Psoas muscle (tissue), 8 donors: ENCODE measurements around the gene CACNB2. TPM values are rescaled to one million over a fixed set of nuclear protein-coding genes. Genes with fewer than 3 reads are reported as not detected.

ENCODE experiments used
- ATAC-seq, 4 donors: fragments of 200-7000 bp; cut with Tn5 transposase; one replicate each; pipeline ENCODE4 v1.9.1; 2020; ENCODE audit warnings: moderate library complexity in 3 of 4, mild to moderate bottlenecking in 2 of 4
- DNase-seq, 2 donors: peaks; one replicate each; pipeline ENCODE4 v3.0.0-alpha.2; 2020
- H3K27ac ChIP-seq: fragments of 200-600 bp; one replicate; pipeline ENCODE4 v1.8.0; 2022
- H3K27me3 ChIP-seq, 3 donors: fragments of 200-600 bp in 1 of 3; one replicate each; pipeline versions ENCODE4 v1.6.1 to v1.8.0; 2013 to 2022; ENCODE audit warnings: low read length in 2 of 3, mild to moderate bottlenecking in 2 of 3, moderate library complexity in 1 of 3; ENCODE audit not compliant: insufficient read depth in 3 of 3
- H3K36me3 ChIP-seq, 2 donors: fragments of 200-600 bp in 1 of 2; one replicate each; pipeline versions ENCODE4 v1.6.1 to v1.8.0; 2013 to 2022; ENCODE audit warnings: low read depth in 1 of 2, mild to moderate bottlenecking in 1 of 2, moderate library complexity in 1 of 2; ENCODE audit not compliant: insufficient read depth in 1 of 2
- H3K4me1 ChIP-seq: fragments of 200-600 bp; one replicate; pipeline ENCODE4 v1.8.0; 2022
- H3K4me3 ChIP-seq: fragments of 200-600 bp; one replicate; pipeline ENCODE4 v1.8.0; 2022; ENCODE audit warnings: mild to moderate bottlenecking
- H3K9me3 ChIP-seq: fragments of 200-600 bp; one replicate; pipeline ENCODE4 v1.8.0; 2022
- CTCF ChIP-seq: fragments of 200-600 bp; IDR thresholded peaks from one replicate; pipeline ENCODE4 v1.8.0; 2022; ENCODE audit warnings: antibody characterized with exemption
- WGBS, 3 donors: extraction: QIAGEN DNeasy Blood & Tissue Kit; methylation state at CpG; one replicate each; pipeline versions ENCODE4 v1.1.6 to v1.1.7; 2013; 5-methylcytosine and 5-hydroxymethylcytosine counted together
- intact Hi-C, 2 donors: fragments of 100-400 bp; cut with DNase I; formaldehyde crosslinking; loops; one replicate each; pipeline versions ENCODE4 v1.11.0 to v1.14.2; 2022
- polyA plus RNA-seq, 3 donors: library from polyadenylated mRNA; stranded (reverse); fragments of 200-250 nt; gene quantifications; one replicate each; pipeline ENCODE4 v1.2.3, GENCODE V29; 2013
- total RNA-seq, 4 donors: library from RNA; stranded (reverse); fragmentation: NEBNext Ultra II Directional in 2 of 4; extraction: Animal tissue kit (Norgen Biotek cat#: 25700) in 2 of 4; gene quantifications; one replicate each; pipeline versions ENCODE4 v1.2.1 to v1.2.4, GENCODE V29; 2021 to 2023
- donor health status: healthy with polysubstance abuse.
- donor health status: DM: no; HTN: no; CAD: no; lungs with moderate emphysema.
- donor health status: Bipolar disorder and iron deficiency.
- donor health status: healthy.
- donor health status: DM: yes; HTN: yes; CAD: no.
- donor health status: DM: no; HTN: no; CAD: no.
- donor health status: DM: no; HTN: no; CAD: no.
- donor health status: DM: yes; HTN: yes; CAD: no.

CACNB2 gene
- total and polyA plus RNA-seq, 7 donors = 0.20 to 0.71 (median 0.43) TPM

GRCh38 chr10:18539335-18539734, 399.1 kb downstream of the CACNB2 start:
- Histone ChIP-seq H3K4me3 (no peak overlapping the region), H3K36me3 (peaks cover 0 to 45% of the 10 kb centered on the region in 2 donors), H3K4me1 (no peaks in the 10 kb centered on the region), H3K9me3 (no peaks in the 10 kb centered on the region), H3K27ac (no peak overlapping the region), H3K27me3 (no peaks in the 10 kb centered on the region)
- ATAC-seq = no peak
- no peak for DNase-seq
- TF ChIP-seq CTCF = no peak
- intact Hi-C loops = no loop called here
- 89 to 94% (median 90%) methylated on average over 22 of the region's 22 CpGs for WGBS, 3 donors

DNA sequence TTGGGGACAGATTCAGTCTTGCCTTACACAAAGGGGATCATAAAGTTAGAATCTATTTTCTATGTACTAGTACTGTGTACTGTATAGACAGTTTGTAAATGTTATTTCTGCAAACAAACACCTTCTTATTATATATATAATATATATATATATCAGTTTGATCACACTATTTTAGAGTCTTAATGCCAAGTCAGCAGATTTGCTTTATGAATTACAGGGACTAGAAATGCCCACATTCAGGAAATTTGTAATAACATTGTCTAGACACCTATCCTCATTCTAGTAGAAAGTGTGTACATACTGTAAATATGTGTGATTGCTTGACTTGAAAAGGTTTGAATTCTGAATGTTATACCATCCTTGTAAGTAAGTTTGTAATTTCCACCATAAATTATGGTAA, 400.0 kb downstream of the CACNB2 start:
- no peak for TF ChIP-seq CTCF
- Histone ChIP-seq H3K36me3 (peaks cover 0 to 50% of the 10 kb centered on the region in 2 donors), H3K27me3 (no peaks in the 10 kb centered on the region), H3K27ac (no peak overlapping the region), H3K4me3 (no peak overlapping the region), H3K4me1 (no peaks in the 10 kb centered on the region), H3K9me3 (no peaks in the 10 kb centered on the region)
- intact Hi-C loops = no loop called here
- no peak for DNase-seq
- ATAC-seq = no peak

DNA sequence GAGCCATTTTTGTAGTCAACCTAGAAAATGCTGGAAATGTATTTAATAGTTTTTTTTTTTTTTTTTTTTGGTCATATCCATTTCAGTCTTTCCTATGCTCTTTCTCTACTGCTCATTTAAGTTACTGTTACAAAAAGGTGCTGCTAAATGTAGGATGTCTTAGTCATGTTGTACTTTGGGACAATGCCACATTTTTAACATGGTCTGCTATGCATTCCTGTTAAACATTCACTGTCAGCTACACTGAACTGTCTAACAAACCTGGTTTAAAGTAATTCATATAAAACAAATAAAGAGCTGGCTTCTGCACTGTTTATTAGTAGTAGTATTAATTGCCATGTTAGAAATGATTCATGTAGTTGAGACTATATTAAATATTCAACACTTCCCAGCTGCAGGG, 402.6 kb downstream of the CACNB2 start:
- no peak for ATAC-seq
- Histone ChIP-seq H3K27me3 (no peaks in the 10 kb centered on the region), H3K4me3 (no peak overlapping the region), H3K36me3 (peaks cover 0 to 68% of the 10 kb centered on the region in 2 donors), H3K9me3 (no peaks in the 10 kb centered on the region), H3K4me1 (no peaks in the 10 kb centered on the region), H3K27ac (no peak overlapping the region)
- DNase-seq = no peak
- no peak for TF ChIP-seq CTCF
- intact Hi-C loops = no loop called here

DNA sequence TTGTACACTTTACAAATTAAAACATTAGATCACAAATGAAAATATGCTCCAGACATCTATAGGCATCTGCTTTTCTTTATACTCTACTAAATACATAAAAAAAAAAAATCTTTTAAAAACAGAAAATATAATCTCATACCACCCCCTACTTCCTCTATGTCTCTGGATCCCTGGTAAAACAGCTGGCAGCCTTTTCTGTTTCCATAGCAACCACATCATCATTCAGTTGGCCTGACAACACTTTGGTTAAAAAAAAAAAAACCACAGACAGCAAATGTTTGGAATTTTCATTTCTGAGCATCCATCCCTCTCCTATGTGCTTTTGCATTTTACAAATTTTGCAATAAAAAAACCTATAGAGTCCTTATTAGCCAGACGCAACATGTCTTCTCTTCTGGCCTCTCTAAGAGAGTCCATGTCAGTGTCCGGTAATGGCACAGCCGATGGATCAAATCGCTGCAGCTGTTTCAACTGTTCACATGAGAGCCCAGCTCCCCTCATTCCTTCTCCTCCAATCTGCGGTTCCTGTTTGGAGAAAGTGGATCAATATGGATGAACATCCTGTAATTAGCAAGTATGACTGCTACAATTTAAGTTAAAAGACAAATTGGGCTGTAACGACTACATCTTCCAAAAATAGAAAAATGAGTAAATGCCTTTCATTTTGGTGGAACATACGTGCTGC, 405.5 kb downstream of the CACNB2 start:
- DNase-seq = no peak
- H3K27me3 ChIP-seq = no peaks in the 10 kb centered on the region
- no peaks in the 10 kb centered on the region for H3K9me3 ChIP-seq
- peaks cover 6 to 58% of the 10 kb centered on the region in 2 donors for H3K36me3 ChIP-seq
- no peak overlapping the region for H3K4me3 ChIP-seq
- WGBS, 3 donors = 79 to 81% (median 79%) methylated on average over 7 of the region's 7 CpGs
- no peak overlapping the region for H3K27ac ChIP-seq
- no peaks in the 10 kb centered on the region for H3K4me1 ChIP-seq
- no peak for ATAC-seq
- intact Hi-C loops = no loop called here
- no peak for TF ChIP-seq CTCF

DNA sequence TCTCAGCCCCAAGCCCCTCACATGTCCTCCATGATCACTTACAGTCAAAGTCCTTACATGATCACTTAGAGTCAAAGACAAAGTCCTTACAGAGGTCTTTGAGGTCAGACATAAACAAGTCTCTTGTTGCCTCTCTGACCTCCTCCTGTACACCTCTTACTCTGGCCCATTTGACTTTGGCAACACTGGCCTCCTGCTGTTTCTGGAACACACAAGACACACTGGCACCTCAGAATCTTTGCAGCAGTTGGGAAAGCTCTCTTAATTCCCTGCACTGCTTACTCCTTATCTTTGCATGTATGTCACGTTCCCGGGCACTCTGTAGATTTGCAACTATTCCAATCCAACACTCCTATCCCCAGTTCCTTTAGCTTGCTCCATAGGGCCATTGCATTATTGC, 408.9 kb downstream of the CACNB2 start:
- H3K27ac ChIP-seq = no peak overlapping the region
- ATAC-seq (no peak), DNase-seq (no peak)
- no peak overlapping the region for H3K4me3 ChIP-seq
- no peaks in the 10 kb centered on the region for H3K27me3 ChIP-seq
- TF ChIP-seq CTCF = no peak
- H3K9me3 ChIP-seq = no peaks in the 10 kb centered on the region
- WGBS, 3 donors = 97 to 98% (median 97%) methylated on average over 2 of the region's 2 CpGs
- H3K36me3 ChIP-seq = peaks cover 6 to 49% of the 10 kb centered on the region in 2 donors
- intact Hi-C loops = no loop called here
- no peaks in the 10 kb centered on the region for H3K4me1 ChIP-seq
